Right lobe of liver (tissue), 4 donors: ENCODE results near the gene SOWAHA.

Experiments used
- CTCF ChIP-seq, 4 donors: fragments of 200-600 bp in 3 of 4; fragments of 450-650 bp in 1 of 4; IDR thresholded peaks; one replicate each; pipeline versions ENCODE4 v1.5.1 to v1.8.0; 2016 to 2022; ENCODE audit warnings: antibody characterized with exemption in 4 of 4, mild to moderate bottlenecking in 2 of 4
- POLR2A ChIP-seq: fragments of 450-650 bp; IDR thresholded peaks from one replicate; pipeline ENCODE4 v1.6.1; 2017; ENCODE audit warnings: antibody characterized with exemption, mild to moderate bottlenecking
- donor health status: DM: no; HTN: no; CAD: no.
- donor health status: DM: no; HTN: no; CAD: no.
- donor health status: DM: no; HTN: yes; CAD: no.

DNA sequence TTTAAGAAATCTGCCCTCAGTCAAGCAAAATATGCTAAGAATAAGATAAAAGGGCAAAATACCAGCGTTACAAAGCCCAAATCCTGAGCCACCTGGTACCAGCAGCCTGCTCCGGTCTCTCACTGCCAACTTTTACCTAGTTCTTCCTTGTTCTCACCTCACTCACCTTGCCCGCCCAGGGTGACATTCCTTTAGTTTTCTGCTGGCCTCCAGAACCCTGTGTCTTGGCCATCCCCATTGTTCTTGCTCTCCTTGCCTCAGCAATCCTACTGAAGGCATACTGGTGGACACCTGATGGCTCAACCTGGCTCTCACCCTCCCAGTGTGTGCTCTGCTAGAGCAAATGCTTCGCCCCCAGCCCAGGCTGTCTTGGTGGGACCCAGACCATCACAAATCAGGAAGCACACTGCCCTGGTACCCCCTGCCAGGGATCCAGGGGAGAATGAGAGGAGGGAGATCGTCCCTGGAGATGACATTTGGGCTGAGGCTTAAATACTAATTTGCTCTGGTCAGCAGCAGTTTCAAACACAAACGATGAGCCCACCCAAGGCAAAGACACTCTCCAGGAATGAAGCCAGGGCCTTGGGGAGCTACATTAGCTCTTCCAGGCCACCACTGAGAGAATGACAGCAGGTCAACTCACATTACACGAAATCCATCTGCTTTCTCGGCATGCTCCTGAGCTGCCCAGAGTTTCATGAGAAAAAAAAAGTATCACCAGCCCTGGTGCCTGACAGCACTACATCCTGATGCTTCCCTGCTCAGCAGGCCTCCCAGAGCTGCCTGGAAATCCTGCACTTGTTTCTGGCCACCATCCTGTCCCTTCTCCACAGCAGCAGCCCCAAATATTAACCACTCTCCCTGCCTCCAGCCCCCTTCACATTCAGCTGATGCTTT, 23.9 kb upstream of the SOWAHA start:
- no peak for TF ChIP-seq POLR2A
- no peak for TF ChIP-seq CTCF (IDR thresholded peaks at IDR 0.05)
